HCT116 (cell line): ENCODE measurements around the gene ICAM1. TPM values are rescaled to one million over a fixed set of nuclear protein-coding genes. Genes with fewer than 3 reads are reported as not detected.

Experiments
- ATAC-seq: fragments of 200-7000 bp; cut with Tn5 transposase; 2 replicates; pipeline ENCODE4 v1.9.1; 2020; ENCODE audit warnings: mild to moderate bottlenecking, moderate library complexity
- BruUV-seq: library from RNA; stranded (reverse); fragments of 400-500 nt; replicated peaks from 2 replicates; lab custom pipeline; 2021; lab: Mats Ljungman, UMichigan
- CTCF ChIA-PET: fragments of 300-600 bp; sonication (Branson Sonifier 250); formaldehyde crosslinking; loops from one replicate; lab custom pipeline; 2021; ENCODE audit warnings: antibody characterized with exemption; lab: Charles Lee
- POLR2A ChIA-PET: fragments of 300-600, 350-600 bp; sonication (Branson Sonifier 250); formaldehyde crosslinking; loops from one replicate; lab custom pipeline; 2021; ENCODE audit warnings: antibody characterized with exemption; lab: Charles Lee
- RAD21 ChIA-PET, 2 experiments: fragments of 300-600 bp; sonication (Branson Sonifier 250); formaldehyde crosslinking; loops; one replicate each; lab custom pipeline; 2023; ENCODE audit warnings: low total read pairs in 2 of 2; ENCODE audit not compliant: uncharacterized antibody in 2 of 2, unreplicated experiment in 2 of 2, low non-redundant PET in 1 of 2; lab: Charles Lee
- DNase-seq: peaks from one replicate; pipeline ENCODE4 v3.0.0-alpha.2; 2010; ENCODE audit warnings: low read depth, low spot score
- H2AFZ ChIP-seq: fragments of 200-600 bp; shearing (Covaris generic), sonication (generic); 2 replicates; pipeline ENCODE4 v1.6.1; 2017; ENCODE audit warnings: low read depth, mixed run types, mixed read lengths, antibody characterized with exemption, low read length; ENCODE audit not compliant: poor library complexity, severe bottlenecking
- H3K27ac ChIP-seq: 2 replicates; pipeline ENCODE4 v1.5.1; 2012; ENCODE audit warnings: low read depth, low read length
- H3K27me3 ChIP-seq: fragments of 200-600 bp; sonication (generic); 2 replicates; pipeline ENCODE4 v1.6.1; 2016; ENCODE audit warnings: mixed run types, low read length, mixed read lengths; ENCODE audit not compliant: insufficient read depth
- H3K36me3 ChIP-seq, 2 experiments: fragments of 200-500 bp in 1 of 2; fragments of 200-600 bp in 1 of 2; sonication (Bioruptor generic) in 1 of 2; sonication (generic) in 1 of 2; 2 replicates each; pipeline versions ENCODE4 v1.5.1 to v1.6.1; 2014 to 2016; ENCODE audit warnings: low read length in 2 of 2, inconsistent platforms in 1 of 2, mixed read lengths in 1 of 2, mixed run types in 1 of 2; ENCODE audit not compliant: insufficient read depth in 2 of 2, control insufficient read depth in 1 of 2
- H3K4me1 ChIP-seq, 2 experiments: fragments of 200-600 bp in 1 of 2; sonication (generic) in 1 of 2; 2 replicates each; pipeline versions ENCODE4 v1.5.1 to v1.6.1; 2012 to 2017; ENCODE audit warnings: low read length in 2 of 2, inconsistent platforms in 1 of 2, mild to moderate bottlenecking in 1 of 2, mixed read lengths in 1 of 2, mixed run types in 1 of 2, moderate library complexity in 1 of 2; ENCODE audit not compliant: insufficient read depth in 2 of 2, control insufficient read depth in 1 of 2
- H3K4me2 ChIP-seq: fragments of 200-600 bp; sonication (generic); 2 replicates; pipeline ENCODE4 v1.6.1; 2017; ENCODE audit warnings: mixed run types, low read length, mixed read lengths
- H3K4me3 ChIP-seq, 2 experiments: fragments of 200-600 bp in 1 of 2; sonication (generic) in 1 of 2; replicated peaks in 1 of 2; 2 replicates each; pipeline ENCODE4 v1.5.1; 2011 to 2016; ENCODE audit warnings: low read length in 2 of 2, control low read depth in 1 of 2, low read depth in 1 of 2, mild to moderate bottlenecking in 1 of 2, mixed read lengths in 1 of 2, mixed run types in 1 of 2
- H3K79me2 ChIP-seq: fragments of 200-600 bp; sonication (generic); 2 replicates; pipeline ENCODE4 v1.6.1; 2017; ENCODE audit warnings: mild to moderate bottlenecking, mixed run types, low read length, moderate library complexity, mixed read lengths; ENCODE audit not compliant: insufficient read depth
- H3K9ac ChIP-seq: fragments of 200-600 bp; sonication (generic); 2 replicates; pipeline ENCODE4 v1.6.1; 2016; ENCODE audit warnings: low read length, mixed read lengths
- H3K9me2 ChIP-seq: fragments of 200-600 bp; sonication (generic), shearing (Covaris generic); 2 replicates; pipeline ENCODE4 v1.6.1; 2017; ENCODE audit warnings: mixed run types, mild to moderate bottlenecking, moderate library complexity; ENCODE audit not compliant: insufficient read depth
- H3K9me3 ChIP-seq, 2 experiments: fragments of 200-500 bp in 1 of 2; fragments of 200-600 bp in 1 of 2; sonication (Bioruptor generic) in 1 of 2; sonication (generic) in 1 of 2; 2 replicates each; pipeline ENCODE4 v1.6.1; 2014 to 2017; ENCODE audit warnings: low read length in 2 of 2, mixed read lengths in 2 of 2, inconsistent platforms in 1 of 2, low read depth in 1 of 2, mild to moderate bottlenecking in 1 of 2, mixed run types in 1 of 2, moderate library complexity in 1 of 2; ENCODE audit not compliant: control insufficient read depth in 1 of 2, insufficient read depth in 1 of 2
- H4K20me1 ChIP-seq: fragments of 200-600 bp; sonication (generic), shearing (Covaris generic); 2 replicates; pipeline ENCODE4 v1.6.1; 2017; ENCODE audit warnings: mixed run types, mild to moderate bottlenecking, moderate library complexity; ENCODE audit not compliant: insufficient read depth
- ATF3 ChIP-seq: IDR thresholded peaks from 2 replicates; pipeline ENCODE4 v1.6.1; 2012
- CTCF ChIP-seq, 3 experiments: fragments of 200-600 bp in 1 of 3; sonication (generic) in 1 of 3; IDR thresholded peaks in 2 of 3; conservative IDR thresholded peaks in 1 of 3; 2 replicates each; pipeline ENCODE4 v1.5.1; 2012 to 2017; ENCODE audit warnings: low read depth in 2 of 3, low read length in 2 of 3, antibody characterized with exemption in 1 of 3, borderline replicate concordance in 1 of 3, control low read depth in 1 of 3, mild to moderate bottlenecking in 1 of 3, mixed read lengths in 1 of 3, mixed run types in 1 of 3, moderate library complexity in 1 of 3; ENCODE audit not compliant: insufficient read depth in 1 of 3
- EGR1 ChIP-seq: IDR thresholded peaks from 2 replicates; pipeline ENCODE4 v1.6.1; 2012; ENCODE audit warnings: low read depth
- ELF1 ChIP-seq: IDR thresholded peaks from 2 replicates; pipeline ENCODE4 v1.6.1; 2012; ENCODE audit warnings: low read depth, borderline replicate concordance
- EZH2 ChIP-seq: fragments of 200-600 bp; sonication (generic); IDR thresholded peaks from 2 replicates; pipeline ENCODE4 v1.6.1; 2017; ENCODE audit warnings: antibody characterized with exemption, mixed run types
- JUND ChIP-seq: IDR thresholded peaks from 2 replicates; pipeline ENCODE4 v1.6.1; 2012
- MAX ChIP-seq: IDR thresholded peaks from 2 replicates; pipeline ENCODE4 v1.6.1; 2012
- POLR2AphosphoS5 ChIP-seq: IDR thresholded peaks from 2 replicates; pipeline ENCODE4 v1.6.1; 2011; ENCODE audit warnings: mild to moderate bottlenecking, low read depth, low read length, moderate library complexity
- RAD21 ChIP-seq: IDR thresholded peaks from 2 replicates; pipeline ENCODE4 v1.6.1; 2012; ENCODE audit warnings: low read depth, mild to moderate bottlenecking
- SIN3A ChIP-seq: IDR thresholded peaks from 2 replicates; pipeline ENCODE4 v1.6.1; 2012; ENCODE audit warnings: low read depth
- SP1 ChIP-seq: IDR thresholded peaks from 2 replicates; pipeline ENCODE4 v1.6.1; 2012; ENCODE audit warnings: low read depth
- YY1 ChIP-seq: IDR thresholded peaks from 2 replicates; pipeline ENCODE4 v1.6.1; 2011; ENCODE audit warnings: low read length, low read depth, moderate library complexity, mild to moderate bottlenecking; ENCODE audit not compliant: insufficient replicate concordance; ENCODE audit errors: extremely low read depth
- ZFX ChIP-seq: fragments of 450-650 bp; IDR thresholded peaks from 2 replicates; pipeline ENCODE4 v1.6.1; 2017
- ZNF274 ChIP-seq: fragments of 200-500 bp; sonication (Bioruptor generic); IDR thresholded peaks from 2 replicates; pipeline ENCODE4 v1.6.1; 2014; ENCODE audit warnings: mild to moderate bottlenecking, low read depth, low read length, inconsistent platforms
- intact Hi-C: fragments of 100-400 bp; cut with micrococcal nuclease; formaldehyde crosslinking; loops from 2 replicates; pipeline ENCODE4 v1.10.0; 2022
- total RNA-seq: library from RNA; stranded (reverse); gene quantifications from one replicate; pipeline ENCODE4 v1.2.1, GENCODE V29; 2021; ENCODE audit not compliant: unreplicated experiment

ICAM1 gene
- total RNA-seq, 1 experiment from 2014 or later: 5.0 TPM

GRCh38 chr19:10292789-10293636, 22.1 kb downstream of the ICAM1 start:
- DNase-seq: no peak
- no peak overlapping the region for H2AFZ ChIP-seq
- ChIA-PET RAD21 (no interaction called here), POLR2A (no interaction called here), CTCF (no interaction called here)
- peak overlapping the region in 1 of 2 experiments; percentile 91; a peak in 1 of 4 replicates for H3K4me3 ChIP-seq
- H3K9me2 ChIP-seq: no peaks in the 10 kb centered on the region
- peak overlapping the region; percentile 100 for H3K4me2 ChIP-seq
- peaks cover 2 to 23% of the 10 kb centered on the region in 2 experiments; a peak in 2 of 4 replicates for H3K36me3 ChIP-seq
- no peak overlapping the region for H3K9ac ChIP-seq
- H4K20me1 ChIP-seq: no peaks in the 10 kb centered on the region
- H3K9me3 ChIP-seq: no peaks in the 10 kb centered on the region
- intact Hi-C loops: no loop called here
- H3K27ac ChIP-seq: peak overlapping the region; percentile 48; the same call in 1 of the 2 replicates
- H3K4me1 ChIP-seq: peaks cover 13 to 48% of the 10 kb centered on the region in 2 experiments
- no peak for ATAC-seq
- TF ChIP-seq POLR2AphosphoS5 (no peak), SIN3A (no peak), EGR1 (no peak), ZFX (no peak), SP1 (no peak), JUND (no peak), CTCF (IDR thresholded peaks at IDR 0.05 in 2 of 3, conservative IDR thresholded peaks at IDR 0.05 in 1 of 3; ENCODE audit: borderline replicate concordance in 1 of 3, insufficient read depth in 1 of 3, low read depth in 2 of 3, low read length in 2 of 3) (no peak), ELF1 (no peak), RAD21 (no peak), ZNF274 (no peak), ATF3 (no peak), MAX (no peak), EZH2 (no peak), YY1 (no peak)
- peaks cover 16% of the 10 kb centered on the region; the same call in 1 of the 2 replicates for H3K79me2 ChIP-seq
- H3K27me3 ChIP-seq: no peaks in the 10 kb centered on the region
- BruUV-seq: no TSS peak
